ENCODE results near the gene NCAM1. TPM values are rescaled to one million over a fixed set of nuclear protein-coding genes. Genes with fewer than 3 reads are reported as not detected.

Gene NCAM1
- total RNA-seq, 1 donor from 2014 or later: 27.3 TPM

DNA sequence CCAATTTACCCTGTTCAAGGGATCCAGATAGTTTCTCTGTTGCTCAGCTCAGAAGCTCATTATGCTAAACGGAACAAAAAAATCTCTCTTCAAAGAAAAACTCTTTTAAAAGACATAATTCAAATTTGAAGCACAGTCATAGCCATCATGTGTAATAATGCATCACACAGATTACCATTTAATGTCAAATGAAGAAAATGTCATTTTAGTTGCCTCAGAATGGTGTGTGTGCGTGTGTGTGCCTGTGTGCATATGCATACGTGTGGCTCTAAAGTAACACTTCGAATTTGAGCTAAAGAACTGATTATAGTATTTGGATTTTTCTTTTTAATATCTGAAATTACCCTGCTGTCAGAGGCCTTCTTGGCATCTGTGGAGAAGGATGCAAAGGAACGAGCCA is 363.0 kb downstream of the NCAM1 start:
- H3K27me3 Mint-ChIP-seq: no peaks in the 10 kb centered on the region
- no peak overlapping the region for H3K27ac Mint-ChIP-seq
- H3K4me1 Mint-ChIP-seq (ENCODE audit: low read depth): peaks cover 2% of the 10 kb centered on the region
- peaks cover 22% of the 10 kb centered on the region for H3K36me3 Mint-ChIP-seq (ENCODE audit: insufficient read depth)
- peaks cover 4% of the 10 kb centered on the region for H3K9me3 Mint-ChIP-seq (ENCODE audit: low read depth)
- TF ChIP-seq, protein P1, sequence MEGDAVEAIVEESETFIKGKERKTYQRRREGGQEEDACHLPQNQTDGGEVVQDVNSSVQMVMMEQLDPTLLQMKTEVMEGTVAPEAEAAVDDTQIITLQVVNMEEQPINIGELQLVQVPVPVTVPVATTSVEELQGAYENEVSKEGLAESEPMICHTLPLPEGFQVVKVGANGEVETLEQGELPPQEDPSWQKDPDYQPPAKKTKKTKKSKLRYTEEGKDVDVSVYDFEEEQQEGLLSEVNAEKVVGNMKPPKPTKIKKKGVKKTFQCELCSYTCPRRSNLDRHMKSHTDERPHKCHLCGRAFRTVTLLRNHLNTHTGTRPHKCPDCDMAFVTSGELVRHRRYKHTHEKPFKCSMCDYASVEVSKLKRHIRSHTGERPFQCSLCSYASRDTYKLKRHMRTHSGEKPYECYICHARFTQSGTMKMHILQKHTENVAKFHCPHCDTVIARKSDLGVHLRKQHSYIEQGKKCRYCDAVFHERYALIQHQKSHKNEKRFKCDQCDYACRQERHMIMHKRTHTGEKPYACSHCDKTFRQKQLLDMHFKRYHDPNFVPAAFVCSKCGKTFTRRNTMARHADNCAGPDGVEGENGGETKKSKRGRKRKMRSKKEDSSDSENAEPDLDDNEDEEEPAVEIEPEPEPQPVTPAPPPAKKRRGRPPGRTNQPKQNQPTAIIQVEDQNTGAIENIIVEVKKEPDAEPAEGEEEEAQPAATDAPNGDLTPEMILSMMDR (IDR thresholded peaks at IDR 0.05; ENCODE audit: unreplicated experiment): no peak
- DNase-seq (ENCODE audit: low spot score, unreplicated experiment): no peak
- H3K4me3 Mint-ChIP-seq (ENCODE audit: low read depth): no peak overlapping the region

All from progenitor cell of endocrine pancreas (in vitro differentiated cells).